Stimulated activated CD4-positive, alpha-beta T cell treated with anti-CD3 and anti-CD28 coated beads, Interleukin-15, amount 100 ng/mL, for 48 hours (primary cell): ENCODE measurements around the gene FOSL1.
A peak's percentile ranks its signal among the peaks of the same experiment; 100 is the strongest.
"Not testable (repeated sequence)": the region's sequence is repeated elsewhere in the genome, so short reads cannot be mapped to it uniquely, and the experiment has no call there.

ENCODE experiments used
- DNase-seq, 2 donors: peaks; one replicate each; pipeline ENCODE4 v3.0.0-alpha.2; 2020; ENCODE audit warnings: low read depth in 2 of 2

The FOSL1 gene

GRCh38 chr11:65896034-65896999 lies 3.9 kb downstream of the FOSL1 start:
- no peak for DNase-seq

GRCh38 chr11:65895482-65895981 lies 4.7 kb downstream of the FOSL1 start:
- DNase-seq = no peak

DNA sequence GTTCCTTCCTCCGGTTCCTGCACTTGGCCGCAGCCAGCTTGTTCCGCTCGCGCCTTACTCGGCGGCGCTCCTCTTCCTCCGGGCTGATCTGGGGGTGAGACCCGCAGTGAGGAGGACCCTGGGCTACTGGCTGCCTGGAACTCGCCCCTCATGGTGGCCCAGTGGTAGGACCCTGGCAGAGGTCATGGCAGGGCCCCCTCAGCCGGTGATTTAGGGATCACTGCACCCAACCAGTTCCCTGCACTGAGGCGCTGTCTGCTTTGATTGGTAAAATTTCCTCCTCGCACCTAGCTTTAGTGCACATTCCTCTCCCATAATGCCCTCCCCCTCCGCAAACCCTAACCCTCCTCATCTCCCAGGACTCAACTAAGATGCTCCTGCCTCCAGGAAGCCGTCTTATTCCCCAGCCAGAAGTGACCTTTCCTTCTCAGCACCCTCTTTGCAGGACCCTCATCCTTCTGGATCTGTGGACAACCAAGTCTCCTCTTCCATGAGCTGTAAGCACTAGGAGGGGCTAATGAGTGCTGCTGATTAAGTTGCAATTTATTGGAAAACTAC lies 6.1 kb downstream of the FOSL1 start:
- DNase-seq = no peak

GRCh38 chr11:65892661-65893317 lies 7.4 kb downstream of the FOSL1 start:
- no peak for DNase-seq

GRCh38 chr11:65892137-65892540 lies 8.0 kb downstream of the FOSL1 start:
- not testable (repeated sequence) for DNase-seq

DNA sequence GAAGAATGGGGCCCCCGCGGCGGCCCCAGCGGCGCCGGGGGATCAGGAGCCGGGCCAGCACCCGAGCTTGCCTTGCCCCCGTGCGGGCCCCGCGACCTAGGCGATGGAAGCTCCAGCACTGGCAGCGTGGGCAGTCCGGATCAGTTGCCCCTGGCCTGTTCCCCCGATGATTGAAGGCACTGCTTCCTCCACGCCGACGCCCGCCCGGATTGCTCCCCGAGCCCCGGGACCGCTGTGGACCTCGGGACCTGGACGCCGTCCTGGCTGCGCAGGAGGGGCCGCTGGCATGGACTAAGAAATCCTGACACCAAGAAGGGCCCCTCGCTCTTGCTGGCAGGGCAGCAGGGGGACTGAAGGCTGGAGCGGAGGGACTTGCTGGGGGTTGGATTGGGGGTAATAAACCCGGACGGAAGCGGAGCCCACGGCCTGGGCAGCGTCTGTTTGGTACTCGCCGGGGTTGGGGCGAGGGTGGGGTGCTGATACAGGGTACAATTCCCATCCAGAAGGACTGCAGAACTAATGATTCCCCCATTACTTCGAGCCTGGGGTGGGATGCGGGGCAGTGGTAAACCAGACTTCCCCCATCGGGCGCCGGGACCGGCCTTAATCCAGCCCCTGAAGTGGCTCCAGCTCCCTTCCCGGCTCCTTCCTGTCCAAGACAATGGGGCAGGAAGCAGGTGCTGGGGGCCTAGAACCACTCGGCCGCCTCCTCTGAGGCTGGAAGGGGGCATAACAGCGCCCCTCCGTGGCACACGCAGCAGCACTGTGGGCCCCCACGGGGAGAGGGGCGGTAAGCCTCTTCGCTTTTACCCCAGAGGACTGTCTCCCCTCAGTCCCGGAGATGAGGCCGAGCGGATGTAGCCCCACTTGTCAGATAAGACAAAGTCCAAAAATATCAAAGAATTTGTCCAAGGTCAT lies 8.7 kb downstream of the FOSL1 start:
- no peak for DNase-seq

- peak; percentile 97 to 98 for DNase-seq
Observed at GRCh38 chr11:65890324-65891218, 9.6 kb downstream of the FOSL1 start, which contains the start of gene CCDC85B. Gene CCDC85B, plus strand, starts transcription at chr11:65890673. Its CDS starts 111 bp downstream, at chr11:65890784.

GRCh38 chr11:65888163-65888814 lies 11.9 kb downstream of the FOSL1 start, which contains the start of gene FIBP:
Gene FIBP, minus strand, starts transcription at chr11:65888471. Its CDS starts 53 bp downstream, at chr11:65888418.
- peak; percentile 95 to 98 for DNase-seq

DNA sequence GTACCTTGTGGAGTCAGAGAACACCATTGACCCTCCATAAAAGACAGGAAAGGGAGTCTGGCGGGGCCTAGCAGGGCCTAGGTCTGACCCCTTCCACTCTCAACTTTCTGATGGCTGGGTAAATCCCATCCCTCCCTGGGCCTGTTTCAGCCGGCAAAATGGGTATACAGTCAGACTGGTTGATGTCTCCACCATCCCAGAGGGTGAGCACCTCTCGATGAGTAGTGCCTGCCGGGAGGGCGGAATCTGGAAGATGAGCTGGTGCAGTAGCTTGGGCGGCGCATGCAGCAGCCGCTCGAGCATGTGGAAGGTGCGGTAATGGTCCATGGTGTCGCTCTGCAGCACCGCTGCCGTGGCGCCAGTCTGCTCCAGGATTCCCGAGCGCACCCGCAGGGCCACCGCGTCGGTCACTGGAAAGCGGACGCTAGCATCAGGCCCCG lies 12.4 kb downstream of the FOSL1 start:
- DNase-seq = no peak

DNA sequence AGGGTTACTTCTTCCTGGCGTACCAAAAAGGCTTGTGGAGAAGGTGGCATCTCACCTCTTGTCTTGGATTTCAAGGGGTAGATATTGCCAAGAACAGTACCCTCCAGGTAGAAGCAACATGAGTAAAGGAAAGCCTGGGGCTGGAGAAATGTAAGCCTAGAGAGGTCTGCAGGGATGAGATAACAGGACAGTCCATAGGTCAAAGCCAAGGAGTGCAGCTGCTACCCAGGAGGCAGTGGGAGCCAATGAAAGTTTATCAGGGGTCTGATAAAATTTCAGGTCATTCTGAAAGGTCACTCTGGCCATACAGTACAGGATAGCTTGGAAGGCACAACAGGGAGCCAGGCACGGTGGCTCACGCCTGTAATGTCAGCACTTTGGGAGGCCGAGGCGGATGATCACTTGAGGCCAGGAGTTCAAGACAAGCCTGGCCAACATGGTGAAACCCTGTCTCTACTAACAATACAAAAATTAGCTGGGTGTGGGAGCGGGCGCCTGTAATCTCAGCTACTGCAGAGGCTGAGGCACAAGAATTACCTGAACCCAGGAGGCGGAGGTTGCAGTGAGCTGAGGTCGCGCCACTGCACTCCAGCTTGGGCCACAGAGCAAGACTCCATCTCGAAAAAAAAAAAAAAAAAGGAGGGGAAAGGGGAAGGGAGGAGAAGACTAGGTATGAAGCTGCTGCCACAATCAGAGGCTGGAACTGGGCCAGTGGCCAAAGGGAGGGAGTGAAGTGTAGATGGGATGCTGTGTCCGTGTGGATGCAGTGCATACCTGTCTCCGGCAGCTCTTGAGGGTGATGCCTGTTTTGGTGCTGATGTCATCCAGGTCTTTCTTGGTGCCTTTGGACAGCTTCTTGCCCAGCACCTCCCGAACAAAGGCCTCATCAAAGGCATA lies 13.1 kb downstream of the FOSL1 start:
- DNase-seq = no peak

GRCh38 chr11:65885808-65886536 lies 14.2 kb downstream of the FOSL1 start:
- no peak for DNase-seq

DNA sequence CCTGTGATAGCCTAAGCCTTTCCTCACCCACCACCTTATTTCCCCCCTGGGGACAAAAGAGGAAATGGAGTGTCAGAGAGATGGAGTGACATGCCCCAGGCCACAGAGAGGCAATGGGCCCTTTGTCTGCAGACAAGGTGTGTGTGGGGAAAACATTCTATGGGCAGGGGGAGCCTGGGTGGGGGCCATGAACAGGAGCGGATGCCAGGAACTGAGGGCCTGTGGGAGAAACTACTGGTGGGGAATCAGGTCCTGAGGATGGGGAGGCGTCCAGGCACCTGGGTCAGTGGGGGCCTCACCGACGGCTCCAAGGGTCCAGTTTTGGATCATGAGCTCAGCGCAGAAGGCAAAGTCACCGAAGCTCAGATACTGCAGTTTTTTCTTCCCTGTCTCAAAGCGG lies 15.0 kb downstream of the FOSL1 start:
- no peak for DNase-seq

- peak; percentile 65 to 76 for DNase-seq
Observed at GRCh38 chr11:65884716-65885092, 15.5 kb downstream of the FOSL1 start.

DNA sequence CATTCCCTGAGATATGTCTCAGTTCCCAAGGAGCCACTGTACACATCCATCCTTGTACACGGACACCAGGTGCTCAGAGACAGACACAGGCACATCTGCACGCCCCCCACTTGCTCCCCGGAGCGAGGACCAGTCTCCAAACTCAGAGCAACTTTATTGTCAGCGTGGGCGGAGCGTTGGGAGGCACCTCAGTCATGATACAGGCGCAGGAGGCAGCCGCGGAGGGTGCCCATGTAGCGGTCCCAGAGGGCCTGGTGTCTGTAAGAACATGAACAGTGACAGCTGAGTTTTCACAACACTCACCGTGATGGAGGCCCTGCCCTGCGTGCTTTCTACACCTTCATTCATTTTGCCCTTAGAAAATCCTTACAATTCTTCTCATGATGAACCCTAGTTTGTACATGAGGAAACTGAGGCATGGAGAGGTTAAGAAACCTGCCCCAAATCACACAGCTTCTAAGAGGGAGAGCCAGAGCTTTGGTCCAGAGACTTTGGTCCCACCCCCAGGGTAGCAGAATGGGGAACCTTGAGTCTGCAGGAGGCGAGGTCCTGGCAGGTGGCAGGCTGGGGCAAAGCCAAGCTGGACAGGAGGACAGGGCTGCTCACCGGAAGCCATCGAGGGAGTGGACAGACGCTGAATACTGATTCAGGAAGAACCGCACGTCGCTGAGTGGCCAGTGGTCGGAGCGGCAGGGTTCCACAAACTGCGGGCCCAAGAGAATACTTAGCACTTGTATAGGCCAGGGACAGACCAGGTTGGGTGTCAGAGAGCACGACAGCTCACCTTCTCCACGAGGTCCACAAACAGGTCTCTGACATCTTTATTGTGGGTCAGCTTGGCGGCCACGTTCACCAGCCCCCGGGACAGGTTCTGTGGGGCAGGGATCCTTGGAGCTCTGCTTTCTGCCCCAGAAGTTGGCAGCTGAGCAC lies 16.1 kb downstream of the FOSL1 start:
- no peak for DNase-seq

- DNase-seq = no peak
Observed at GRCh38 chr11:65883058-65883761, 17.0 kb downstream of the FOSL1 start.
